COLO829 (cell line): ENCODE data around the gene KIF13A.
"Not testable (repeated sequence)": the region's sequence is repeated elsewhere in the genome, so short reads cannot be mapped to it uniquely, and the experiment has no call there.

Source experiments
- DNase-seq: peaks from one replicate; pipeline ENCODE4 v3.0.0; 2012; ENCODE audit warnings: low spot score

KIF13A gene

DNA sequence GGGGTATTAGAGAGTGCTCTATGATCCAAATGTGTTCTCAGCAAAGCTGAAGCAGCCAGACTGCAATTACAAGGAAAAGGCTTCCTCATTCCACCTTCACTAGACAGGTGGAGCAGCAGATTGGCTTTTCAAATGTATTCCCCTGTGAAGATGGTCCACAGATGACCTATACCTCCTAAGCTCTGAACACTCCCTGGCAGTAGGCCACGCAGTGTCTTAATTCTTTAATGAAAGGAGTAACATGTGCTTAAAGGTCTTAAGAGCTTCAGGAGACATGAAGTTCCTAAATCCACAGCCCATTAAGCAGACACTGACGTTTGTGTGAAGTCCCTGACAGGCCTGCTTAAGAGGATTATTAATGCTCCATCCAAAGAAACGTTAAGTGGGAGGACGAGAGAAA lies 141.8 kb downstream of the KIF13A start:
- DNase-seq: no peak

- DNase-seq: not testable (repeated sequence)
Measured at GRCh38 chr6:17844967-17845366, 142.5 kb downstream of the KIF13A start.

DNA sequence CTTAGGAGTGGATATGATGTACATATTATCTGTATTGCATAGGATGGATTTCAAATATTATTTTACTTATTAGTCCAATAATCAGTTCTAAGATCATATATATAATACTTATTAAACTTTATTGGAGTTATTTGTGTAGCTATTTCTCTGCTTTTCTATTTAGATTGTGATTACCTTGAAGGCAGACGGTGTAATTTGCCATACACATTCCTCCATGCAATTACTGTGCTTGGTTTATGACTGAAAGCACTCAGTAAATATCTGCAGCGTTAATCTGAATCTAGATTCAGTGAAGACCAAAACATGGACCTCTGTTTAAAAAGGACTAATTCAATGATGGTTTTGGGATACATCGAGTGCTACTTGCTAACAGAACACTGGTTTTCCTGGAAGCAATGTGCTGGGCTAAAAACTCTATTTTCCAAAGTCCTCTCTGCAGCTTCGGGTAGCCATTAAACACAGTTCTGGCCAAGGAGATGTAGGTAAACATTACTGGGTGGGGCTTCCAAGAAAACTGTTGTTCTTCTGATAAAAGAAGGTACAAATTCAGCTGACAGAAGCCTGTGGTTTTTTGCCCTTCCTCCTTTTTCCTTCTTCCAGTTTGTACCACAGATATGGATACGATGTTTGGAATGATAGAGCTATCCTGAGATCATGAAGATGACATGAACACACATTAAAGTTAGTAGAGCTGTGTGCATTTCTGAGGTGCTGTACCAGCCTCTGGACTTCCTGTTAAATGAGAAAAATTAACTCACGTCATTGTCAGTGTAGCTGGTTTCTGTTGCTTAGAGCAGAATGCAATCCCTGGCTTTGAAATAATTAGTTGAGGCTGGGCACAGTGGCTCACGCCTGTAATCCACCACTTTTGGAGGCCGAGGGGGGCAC lies 144.3 kb downstream of the KIF13A start:
- DNase-seq: no peak

DNA sequence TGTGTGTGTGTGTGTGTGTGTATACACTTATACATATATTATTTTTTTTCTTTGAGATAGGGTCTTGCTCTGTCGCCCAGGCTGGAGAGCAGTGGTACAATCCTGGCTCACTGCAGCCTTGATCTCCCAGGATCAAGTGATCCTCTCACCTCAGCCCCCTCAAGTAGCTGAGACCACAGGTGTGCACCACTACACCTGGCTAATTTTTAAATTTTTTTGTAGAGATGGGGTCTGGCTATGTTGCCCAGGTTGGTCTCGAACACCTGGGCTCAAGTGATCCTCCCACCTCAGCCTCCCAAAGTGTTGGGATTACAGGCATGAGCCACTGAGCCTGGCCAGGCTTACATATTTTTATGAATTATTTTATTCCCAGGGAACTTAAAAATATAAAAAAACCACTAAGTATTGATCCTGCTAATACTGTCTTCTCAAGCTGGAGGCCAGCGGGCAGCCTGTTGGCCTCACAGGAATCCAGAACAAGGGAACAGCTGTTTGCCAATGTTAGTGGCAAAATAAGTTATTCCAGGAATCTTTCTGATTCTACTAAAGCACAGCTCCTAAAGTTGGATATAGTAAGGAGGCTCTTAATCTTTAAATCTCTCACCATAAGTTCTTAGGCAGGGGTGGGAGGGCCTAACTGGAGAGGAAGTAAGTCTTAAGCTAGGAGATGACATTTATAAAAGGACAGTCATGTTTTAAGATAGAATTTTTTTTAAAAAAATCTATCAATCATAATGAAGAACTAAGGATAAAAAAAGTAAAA lies 145.2 kb downstream of the KIF13A start:
- no peak for DNase-seq

DNA sequence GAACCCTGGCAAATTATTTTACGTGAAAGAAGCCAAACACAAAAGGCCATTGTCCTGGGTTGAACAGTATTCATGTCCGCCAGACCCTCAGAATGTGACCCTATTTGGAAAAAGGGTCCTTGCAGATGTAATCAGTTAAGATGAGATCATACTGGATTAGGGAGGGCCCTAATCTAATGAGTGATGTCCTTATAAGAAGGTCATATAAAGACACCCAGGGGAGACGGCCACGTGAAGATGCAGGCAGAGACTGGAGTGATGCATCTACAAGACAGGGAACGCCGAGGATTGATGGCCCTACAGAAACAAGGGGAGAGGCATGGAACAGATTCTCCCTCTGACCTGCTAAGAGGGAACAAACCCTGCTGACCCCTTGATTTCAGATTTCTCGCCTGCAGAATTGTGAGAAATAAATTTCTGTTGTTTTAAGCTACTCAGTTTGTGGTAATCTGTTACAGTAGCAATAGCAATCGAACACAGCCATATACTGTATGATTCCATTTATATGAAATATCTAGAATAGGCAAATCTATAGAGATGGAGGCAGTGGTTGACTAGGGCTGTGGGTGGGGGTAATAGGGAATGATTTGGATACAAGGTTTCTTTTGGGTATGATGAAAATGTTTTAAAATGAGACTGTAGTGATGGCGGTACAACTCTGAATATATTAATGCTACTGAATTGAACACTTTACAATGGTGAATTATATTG lies 147.8 kb downstream of the KIF13A start:
- DNase-seq: no peak

DNA sequence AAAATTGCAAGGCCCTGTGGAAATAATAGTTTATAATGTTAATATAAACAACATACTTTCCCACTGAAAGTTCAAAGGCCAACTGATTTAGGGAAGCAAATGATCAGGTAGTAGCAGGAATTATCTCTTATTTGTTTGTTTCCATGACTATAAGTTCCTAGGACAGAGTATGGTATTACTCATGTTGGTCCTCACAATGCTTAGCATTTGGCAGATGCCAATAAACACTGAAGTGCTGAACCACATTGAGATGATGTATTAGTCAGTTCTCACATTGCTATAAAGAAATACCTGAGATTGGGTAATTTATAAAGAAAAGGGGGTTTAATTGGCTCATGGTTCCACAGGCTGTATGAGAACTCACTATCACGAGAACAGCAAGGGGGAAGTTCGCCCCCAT lies 151.1 kb downstream of the KIF13A start:
- DNase-seq: no peak

GRCh38 chr6:17835784-17836183 lies 151.7 kb downstream of the KIF13A start:
- no peak for DNase-seq

DNA sequence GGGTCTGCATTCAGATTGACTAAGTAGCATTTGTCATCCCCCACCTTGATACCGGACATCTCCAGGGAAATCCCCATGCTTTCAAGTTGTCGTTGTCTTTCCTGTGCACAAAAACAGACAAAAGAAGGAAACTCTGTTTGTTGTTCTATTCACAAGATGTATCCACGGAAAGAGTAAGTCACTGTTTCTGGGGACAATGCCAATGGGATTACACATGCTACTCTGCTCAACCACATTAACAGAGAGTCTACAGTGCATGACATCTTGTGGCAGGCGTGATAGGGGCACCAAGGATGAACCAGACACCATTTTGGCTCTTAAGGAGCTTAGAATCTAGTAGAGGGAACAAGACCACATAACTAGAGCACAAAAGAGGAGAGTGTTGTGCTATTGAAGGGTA lies 156.3 kb downstream of the KIF13A start:
- DNase-seq: no peak

DNA sequence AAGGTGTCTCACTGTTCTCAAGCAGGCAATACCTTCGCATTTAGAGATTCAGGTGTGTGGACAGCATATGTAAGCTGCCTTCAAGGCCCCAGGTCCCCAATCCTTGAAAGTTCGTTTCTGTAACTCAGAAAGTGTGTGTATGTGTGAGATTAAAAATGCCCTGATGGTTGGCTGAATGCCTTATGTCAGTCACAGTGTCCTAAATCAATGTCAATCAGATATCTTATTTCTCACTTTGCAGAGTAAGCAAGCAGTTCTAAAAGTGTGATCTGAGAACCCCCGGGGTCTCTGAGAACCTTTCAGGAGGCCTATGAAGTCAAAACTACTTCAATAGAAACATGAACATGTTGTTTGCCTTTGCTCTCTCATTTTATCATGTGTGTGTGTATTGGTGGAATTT lies 157.5 kb downstream of the KIF13A start:
- no peak for DNase-seq

DNA sequence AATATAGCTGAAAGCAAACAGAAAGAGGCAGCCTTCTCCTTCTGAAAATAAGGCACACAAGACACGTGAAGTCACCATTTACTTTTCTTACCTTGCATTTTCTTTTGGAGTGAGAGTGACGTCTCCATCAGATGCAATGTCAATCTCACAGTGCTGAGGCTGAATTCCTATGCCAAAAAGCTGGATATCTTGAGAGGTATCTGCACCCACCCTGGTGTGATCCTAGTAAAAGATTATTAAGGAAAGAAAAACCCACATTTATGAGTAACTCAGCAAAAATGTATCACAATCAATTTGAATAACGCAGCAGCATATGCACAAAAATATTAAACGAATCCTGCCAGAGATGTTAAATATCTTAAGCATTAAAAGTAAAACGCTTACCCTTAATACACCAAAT lies 159.3 kb downstream of the KIF13A start:
- DNase-seq: no peak

GRCh38 chr6:17826301-17826700 lies 161.1 kb downstream of the KIF13A start:
- no peak for DNase-seq

DNA sequence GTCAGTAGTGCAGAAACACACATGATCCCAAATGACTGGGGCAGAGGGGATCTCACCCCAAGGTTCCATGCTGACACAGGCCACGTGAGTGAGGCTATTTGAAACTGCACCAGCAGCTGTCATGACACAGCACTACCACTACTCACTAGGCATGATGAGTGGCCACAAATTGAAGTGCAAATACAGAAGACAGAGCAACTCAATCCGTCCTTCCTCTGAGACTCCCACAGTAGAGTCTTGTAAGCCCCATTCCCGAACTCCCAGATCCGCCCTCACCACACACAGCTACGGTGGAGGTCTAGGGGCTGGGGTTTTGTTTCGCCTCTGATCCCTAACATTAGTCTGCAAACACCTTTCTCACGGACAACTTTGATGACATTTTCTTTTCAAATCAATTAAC lies 167.4 kb downstream of the KIF13A start:
- no peak for DNase-seq

GRCh38 chr6:17817763-17818162 lies 169.7 kb downstream of the KIF13A start:
- no peak for DNase-seq

- no peak for DNase-seq
Measured at GRCh38 chr6:17816921-17817611, 170.4 kb downstream of the KIF13A start.

DNA sequence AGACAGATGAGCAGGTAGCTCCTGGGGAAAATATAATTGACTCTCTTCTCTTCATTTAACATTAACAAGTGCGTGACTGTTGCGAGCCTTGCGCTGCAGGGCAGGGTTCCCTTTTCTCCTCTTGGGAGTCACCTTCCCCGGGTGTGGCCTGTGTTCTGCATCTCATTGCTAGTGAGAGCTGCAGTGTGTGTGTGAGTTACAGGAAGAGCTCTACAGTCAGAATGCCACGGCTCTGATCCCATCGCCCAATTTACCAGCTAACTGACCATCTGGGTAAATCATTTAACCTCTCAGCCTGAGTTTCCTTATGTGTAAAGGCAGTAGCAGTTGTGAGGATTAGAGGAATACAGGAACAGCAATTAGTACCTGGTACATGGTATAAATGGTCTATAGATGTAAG lies 173.9 kb downstream of the KIF13A start:
- DNase-seq: no peak

DNA sequence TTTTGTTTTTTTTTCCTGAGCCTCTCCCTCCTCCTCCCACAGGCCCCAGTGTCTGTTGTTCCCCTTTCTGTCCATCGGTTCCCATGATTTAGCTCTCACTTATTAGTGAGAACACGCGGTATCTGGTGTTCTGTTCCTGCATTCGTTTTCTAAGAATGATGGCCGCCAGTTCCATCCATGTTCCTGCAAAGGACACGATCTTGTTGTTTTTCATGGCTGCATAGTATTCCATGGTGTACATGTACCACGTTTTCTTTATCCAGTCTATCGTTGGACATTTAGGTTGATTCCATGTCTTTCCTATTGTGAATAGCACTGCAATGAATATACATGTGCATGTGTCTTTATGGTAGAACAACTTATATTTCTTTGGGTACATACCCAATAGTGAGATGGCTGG lies 175.1 kb downstream of the KIF13A start:
- DNase-seq: no peak

DNA sequence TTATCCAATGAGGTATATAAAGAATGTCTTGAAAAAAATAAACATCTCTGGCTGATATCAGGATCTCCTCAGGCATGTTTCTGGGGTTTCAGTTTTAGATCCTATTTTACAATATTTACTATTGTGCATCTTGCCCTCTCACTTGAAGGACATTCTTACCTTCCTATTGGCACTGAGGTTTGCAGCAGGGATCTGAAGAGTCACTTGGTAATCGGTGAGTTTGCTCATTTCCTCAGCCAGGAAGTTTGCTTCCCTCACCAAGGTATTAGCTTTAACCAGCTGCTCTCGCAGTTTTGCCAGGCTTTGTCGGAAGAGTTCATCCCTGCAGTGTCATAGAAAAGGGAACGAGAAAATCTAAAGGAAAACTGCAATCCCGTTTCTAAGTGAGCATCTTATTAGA lies 178.8 kb downstream of the KIF13A start:
- DNase-seq: no peak

GRCh38 chr6:17807431-17807830 lies 180.0 kb downstream of the KIF13A start:
- not testable (repeated sequence) for DNase-seq

GRCh38 chr6:17803409-17803808 lies 184.0 kb downstream of the KIF13A start:
- no peak for DNase-seq

DNA sequence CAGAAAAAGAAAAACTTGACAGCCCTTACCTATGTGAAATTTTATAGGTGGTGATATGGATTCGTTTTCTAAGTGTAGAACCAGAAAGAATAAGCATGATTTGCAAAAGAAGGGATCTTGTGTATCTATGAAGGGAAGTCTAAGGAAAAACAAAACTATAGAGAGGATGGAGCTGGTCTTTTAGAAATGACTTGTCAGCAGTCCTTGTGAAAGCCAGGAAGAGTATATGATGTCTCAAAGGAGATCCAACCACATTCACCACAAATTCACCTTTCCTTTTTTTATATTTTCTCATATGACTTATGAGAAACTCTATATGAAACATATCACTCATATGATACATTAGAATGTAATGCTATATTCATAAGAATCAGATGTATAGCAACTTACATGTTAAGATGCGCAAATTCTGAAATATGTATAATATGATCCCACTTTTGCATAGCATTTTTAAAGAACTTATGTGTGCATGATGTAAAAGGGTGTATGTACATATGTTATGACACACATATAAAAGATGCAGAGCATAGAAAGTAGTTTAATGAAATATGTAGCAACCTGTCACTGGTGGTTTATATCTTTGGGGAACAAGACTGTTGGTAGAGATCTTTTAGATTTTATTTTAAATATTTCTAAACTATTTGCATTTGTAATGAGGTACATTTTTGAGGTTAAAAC lies 188.8 kb downstream of the KIF13A start:
- no peak for DNase-seq

DNA sequence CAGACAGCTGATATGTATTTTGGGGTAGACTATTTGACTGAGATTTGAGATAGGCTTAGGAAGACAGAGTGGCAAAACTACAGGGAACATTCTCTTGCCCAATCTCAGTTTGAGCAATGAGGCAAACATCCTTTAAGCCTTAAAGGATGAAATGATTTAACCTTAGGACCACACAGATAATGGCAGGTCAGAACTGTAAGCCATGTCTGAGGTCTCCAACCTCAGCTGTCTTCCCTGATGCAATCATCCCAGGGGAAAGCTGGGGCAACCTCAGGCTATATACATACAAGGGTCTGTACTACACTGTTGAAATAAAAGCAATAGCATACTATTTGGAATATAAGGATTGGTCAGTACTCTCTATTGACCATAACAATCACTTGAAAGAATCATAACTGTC lies 196.9 kb downstream of the KIF13A start:
- no peak for DNase-seq
